Hematopoietic multipotent progenitor cell treated with erythropoietin and hydrocortisone succinate and interleukin-3 and kit ligand, for 15 days (in vitro differentiated cells): ENCODE measurements around the gene DDX25.

Experiments
- DNase-seq: peaks from one replicate; pipeline ENCODE4 v3.0.0-alpha.2; 2015; ENCODE audit warnings: low spot score

DDX25 gene

DNA sequence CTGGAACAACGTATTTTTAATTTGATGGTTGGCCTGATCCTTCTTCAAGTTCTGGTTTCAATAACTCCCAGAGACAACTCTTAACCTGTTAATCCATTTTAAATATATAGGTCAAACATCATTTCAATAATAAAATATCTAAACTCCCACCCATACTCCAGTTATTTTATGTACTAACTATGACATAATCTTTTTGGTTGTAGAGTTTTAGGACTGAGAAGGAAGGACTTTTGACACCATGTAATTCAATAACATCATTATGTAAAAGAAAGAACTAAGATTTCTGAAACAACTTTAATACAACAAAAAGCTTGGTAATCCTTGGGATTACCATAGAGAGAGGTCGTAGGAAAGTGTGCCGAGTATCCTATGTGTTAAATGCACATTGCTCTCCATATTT, 73.0 kb downstream of the DDX25 start:
- DNase-seq: no peak

DNA sequence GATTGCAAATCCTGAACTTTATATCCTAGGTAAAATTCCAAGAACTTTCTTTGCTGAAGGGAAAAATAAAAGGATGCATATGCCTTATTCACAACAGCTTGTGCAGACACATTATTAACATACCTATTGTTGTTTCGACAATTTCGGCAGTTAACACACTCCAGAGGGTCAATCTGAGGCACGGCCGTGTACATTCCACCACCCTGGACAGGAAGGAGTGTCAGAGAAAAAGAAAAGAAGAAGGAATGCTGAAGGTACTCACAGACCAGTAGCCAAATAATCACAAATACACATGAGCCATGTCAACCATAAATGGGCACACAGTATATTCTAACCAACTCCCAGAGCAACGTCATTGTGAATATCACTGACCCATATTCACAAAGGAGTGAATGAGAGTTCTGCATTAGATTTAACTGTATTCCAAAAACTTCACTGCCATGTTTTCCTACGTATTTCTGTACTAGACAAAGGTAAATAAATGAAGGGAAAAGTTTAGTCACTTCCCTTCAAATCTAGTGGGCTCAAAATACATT, 73.9 kb downstream of the DDX25 start:
- no peak for DNase-seq
